Activated naive CD4-positive, alpha-beta T cell treated with anti-CD3 and anti-CD28 coated beads, Interleukin-2, amount 50 U/mL, for 24 hours (primary cell): ENCODE results near the gene TNFAIP2.

ENCODE experiments used
- H3K27ac Mint-ChIP-seq: one replicate; pipeline ENCODE4 v1.8.0; 2021; ENCODE audit warnings: mild to moderate bottlenecking, mixed read lengths
- H3K27me3 Mint-ChIP-seq: one replicate; pipeline ENCODE4 v1.8.0; 2021; ENCODE audit warnings: mixed read lengths
- H3K36me3 Mint-ChIP-seq: one replicate; pipeline ENCODE4 v1.8.0; 2021; ENCODE audit warnings: mixed read lengths
- H3K4me1 Mint-ChIP-seq: one replicate; pipeline ENCODE4 v1.8.0; 2021; ENCODE audit warnings: mixed read lengths
- H3K4me3 Mint-ChIP-seq: one replicate; pipeline ENCODE4 v1.8.0; 2021; ENCODE audit warnings: mild to moderate bottlenecking, mixed read lengths
- H3K9me3 Mint-ChIP-seq: one replicate; pipeline ENCODE4 v1.8.0; 2021; ENCODE audit warnings: mixed read lengths

The TNFAIP2 gene

DNA sequence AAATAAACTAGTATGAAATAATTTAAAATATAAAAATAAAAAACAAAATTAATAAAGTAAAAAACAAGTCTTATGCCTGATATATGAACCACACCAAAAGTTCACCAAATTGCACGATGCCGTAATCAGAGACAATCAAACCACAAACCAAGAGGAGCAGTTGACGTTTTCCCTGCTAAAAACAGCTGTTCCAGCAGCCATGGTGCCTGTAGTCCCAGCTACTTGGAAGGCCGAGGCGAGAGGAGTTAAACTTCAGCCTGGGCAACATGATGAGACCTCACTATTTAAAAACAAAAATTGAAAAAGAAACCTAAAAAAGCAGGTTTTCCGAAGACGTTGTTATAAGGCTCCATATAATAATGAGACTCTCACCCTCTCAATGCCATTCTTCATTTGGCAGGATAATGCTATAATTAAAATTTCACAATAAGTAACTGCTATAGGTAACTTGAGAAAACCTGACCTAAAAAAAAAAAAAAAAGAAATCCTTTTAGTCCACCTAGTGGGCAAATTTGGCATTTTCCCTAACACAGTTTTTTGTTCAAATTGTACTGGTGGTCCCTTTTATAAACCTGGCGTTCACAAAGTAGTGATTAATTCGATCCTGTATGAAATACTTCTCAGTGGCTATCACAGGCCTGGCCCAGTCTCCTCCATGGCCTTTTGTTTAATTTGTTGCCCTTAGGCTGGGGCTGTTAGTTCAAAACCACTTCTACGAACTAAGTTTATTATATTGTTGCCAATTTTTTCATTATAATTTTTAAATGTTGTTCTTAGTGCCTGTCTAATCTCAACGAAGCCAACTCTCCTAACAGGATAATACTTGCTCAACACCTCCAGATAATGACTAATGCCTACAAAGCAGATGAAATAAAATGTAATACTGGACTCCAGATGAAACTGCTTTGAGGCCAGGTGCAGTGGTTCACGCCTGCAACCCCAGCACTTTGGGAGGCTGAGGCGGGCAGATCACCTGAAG, 62.1 kb downstream of the TNFAIP2 start:
- H3K36me3 Mint-ChIP-seq, result no peaks in the 10 kb centered on the region
- no peak overlapping the region for H3K4me3 Mint-ChIP-seq
- no peak overlapping the region for H3K27ac Mint-ChIP-seq
- H3K9me3 Mint-ChIP-seq, result no peaks in the 10 kb centered on the region
- H3K4me1 Mint-ChIP-seq, result peaks cover 14% of the 10 kb centered on the region
- peaks cover 26% of the 10 kb centered on the region for H3K27me3 Mint-ChIP-seq

- H3K4me1 Mint-ChIP-seq, result peaks cover 14% of the 10 kb centered on the region
- H3K36me3 Mint-ChIP-seq, result no peaks in the 10 kb centered on the region
- no peaks in the 10 kb centered on the region for H3K9me3 Mint-ChIP-seq
- H3K4me3 Mint-ChIP-seq, result no peak overlapping the region
- no peak overlapping the region for H3K27ac Mint-ChIP-seq
- H3K27me3 Mint-ChIP-seq, result peaks cover 30% of the 10 kb centered on the region
Measured at GRCh38 chr14:103186241-103186822, 63.1 kb downstream of the TNFAIP2 start.
